HG03103 (cell line): ENCODE results near the gene ZHX3.
"Not testable (repeated sequence)": the region's sequence is repeated elsewhere in the genome, so short reads cannot be mapped to it uniquely, and the experiment has no call there.

Experiments
- ATAC-seq: cut with Tn5 transposase; IDR thresholded peaks from one replicate; pipeline ENCODE4 v1.9.1; 2021; ENCODE audit warnings: low read depth; ENCODE audit not compliant: unreplicated experiment

Gene ZHX3

DNA sequence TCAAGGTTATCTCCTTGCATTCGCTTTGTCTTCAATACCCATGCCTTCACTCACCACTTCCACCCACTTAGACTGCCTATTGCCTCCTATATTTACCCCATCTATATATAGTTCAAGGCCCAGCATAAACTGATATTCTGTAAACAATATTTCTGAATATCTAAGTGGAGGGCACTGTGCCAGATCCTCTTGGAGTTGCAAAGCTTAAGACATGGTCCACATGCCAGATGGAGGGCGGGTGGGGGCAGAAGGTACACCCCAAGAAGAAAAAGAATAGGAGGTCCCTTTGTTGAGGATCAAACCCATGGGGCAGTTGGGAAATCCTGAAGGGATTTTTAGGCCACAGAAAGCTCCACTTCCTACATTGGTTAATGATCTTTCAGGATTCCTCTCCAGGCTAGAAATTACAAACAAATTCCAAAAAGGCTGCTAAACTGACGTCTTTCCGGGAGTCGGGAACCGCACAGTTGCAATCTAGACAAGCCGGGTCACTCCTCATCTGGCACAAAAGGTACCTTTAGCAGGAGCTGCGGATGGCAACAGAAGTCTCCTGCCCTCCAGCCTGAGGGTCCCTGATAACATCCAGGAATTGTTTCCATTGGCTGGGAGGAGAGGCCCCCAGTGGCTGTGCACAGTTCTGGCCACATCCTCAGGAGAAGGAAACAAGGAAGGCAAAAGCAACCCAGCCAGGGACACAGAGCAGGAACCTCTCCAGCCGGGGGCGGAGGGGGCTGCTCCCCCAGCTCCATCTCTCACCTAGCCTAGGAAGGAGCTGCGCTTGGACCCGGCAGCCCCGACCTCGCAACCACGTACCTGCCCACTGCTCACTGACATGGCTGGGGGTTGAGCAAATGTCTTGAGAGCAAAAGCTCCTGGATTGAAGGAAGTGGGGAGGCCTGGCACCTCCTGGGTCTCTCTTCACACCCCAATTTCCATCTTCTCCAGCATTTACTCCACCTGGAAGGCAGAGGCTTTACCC, 17.2 kb upstream of the ZHX3 start:
- no peak for ATAC-seq

GRCh38 chr20:41334036-41334435, 16.5 kb upstream of the ZHX3 start:
- no peak for ATAC-seq

DNA sequence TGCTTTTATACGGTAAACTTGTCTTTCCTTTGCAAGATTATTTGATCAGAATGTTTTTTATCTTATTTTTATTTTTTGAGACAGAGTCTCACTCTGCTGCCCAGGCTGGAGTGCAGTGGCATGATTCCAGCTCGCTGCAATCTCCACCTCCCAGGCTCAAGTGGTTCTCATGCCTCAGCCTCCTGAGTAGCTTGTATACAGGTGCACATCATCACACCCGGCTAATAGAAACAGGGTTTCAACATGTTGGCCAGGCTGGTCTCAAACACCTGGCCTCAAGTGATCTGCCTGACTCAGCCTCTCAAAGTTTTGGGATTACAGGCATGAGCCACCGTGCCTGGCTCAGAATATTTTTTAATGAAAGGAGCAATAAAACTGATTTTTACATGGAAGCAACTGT, 14.2 kb upstream of the ZHX3 start:
- ATAC-seq: no peak

GRCh38 chr20:41330941-41331340, 13.4 kb upstream of the ZHX3 start:
- no peak for ATAC-seq

DNA sequence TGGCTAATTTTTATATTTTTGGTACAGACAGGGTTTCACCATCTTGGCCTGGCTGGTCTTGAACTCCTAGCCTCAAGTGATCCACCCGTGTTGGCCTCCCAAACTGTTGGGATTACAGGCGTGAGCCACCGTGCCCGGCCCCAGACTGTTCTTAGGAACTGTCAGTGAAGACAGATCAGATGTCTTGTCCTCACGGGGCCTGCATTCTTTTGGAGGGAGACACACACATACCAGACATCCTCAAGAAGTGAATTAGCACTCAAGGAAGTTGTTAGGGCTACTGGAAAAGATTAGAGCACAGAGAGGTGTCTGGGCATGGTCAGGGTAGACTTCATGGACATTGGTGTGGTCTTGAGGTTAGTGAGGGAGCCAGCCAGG, 12.8 kb upstream of the ZHX3 start:
- ATAC-seq: no peak

DNA sequence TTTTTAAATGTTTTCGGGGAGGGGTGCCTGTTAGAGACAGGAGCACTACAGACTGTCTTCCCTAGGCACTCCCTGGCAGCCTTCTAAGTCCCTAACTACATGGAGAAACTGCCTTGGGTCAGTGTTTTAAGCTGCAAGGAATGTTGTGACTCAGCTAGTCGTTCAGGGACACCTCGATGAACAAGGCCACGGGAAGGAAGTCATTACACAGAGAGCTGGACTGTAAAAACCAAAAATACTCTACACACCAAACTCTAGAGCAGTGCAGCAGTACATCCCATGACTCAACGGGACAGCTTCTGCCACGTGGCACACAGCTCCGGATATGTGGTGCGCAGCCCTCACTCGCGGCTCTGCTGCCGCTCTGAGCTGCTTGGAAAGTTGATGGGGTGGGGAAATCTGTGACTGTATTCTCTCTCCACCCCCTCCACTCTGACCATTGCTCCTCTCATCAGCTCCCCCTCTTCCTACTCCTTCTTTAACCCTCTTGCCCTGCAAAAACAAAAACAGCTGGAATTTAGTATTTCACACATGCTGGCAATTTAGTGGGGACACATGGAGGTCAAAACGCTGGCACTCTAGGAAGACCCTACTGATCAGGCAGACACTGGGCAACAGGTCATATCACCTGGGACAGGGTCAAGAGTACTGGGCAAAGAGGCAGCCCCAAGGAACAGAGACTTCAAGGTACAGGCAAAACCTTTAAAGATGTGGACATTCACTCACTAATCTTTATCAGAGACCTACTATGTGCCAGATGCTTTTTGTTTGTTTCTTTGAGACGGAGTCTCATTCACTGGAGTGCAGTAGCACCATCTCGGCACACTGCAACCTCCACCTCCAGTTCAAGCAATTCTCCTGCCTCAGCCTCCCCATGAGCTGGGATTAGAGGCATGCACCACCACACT, 12.2 kb upstream of the ZHX3 start:
- peak; percentile 82 for ATAC-seq

- no peak for ATAC-seq
These were observed 9.6 kb upstream of the ZHX3 start for GRCh38 chr20:41327178-41327577.

DNA sequence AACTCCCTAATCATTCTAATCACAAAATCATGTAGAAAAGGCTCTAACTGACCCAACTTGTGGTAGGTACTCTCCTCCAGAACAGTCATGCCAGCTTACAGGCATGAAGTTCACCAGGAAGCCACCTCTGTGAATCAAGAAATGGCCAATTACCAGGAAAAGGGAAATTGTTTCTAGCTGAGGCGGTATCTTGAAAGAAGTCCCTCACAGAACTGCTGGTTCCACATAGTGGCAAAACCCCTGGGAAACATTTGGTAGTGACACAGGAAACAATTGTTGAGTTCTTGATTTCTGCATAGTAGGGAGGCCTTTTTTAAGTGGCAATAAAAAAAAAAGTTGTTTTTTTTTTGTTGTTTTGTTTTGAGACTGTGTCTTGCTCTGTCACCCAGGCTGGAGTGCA, 3.4 kb upstream of the ZHX3 start:
- no peak for ATAC-seq

- ATAC-seq: no peak
These were observed 2.9 kb upstream of the ZHX3 start for GRCh38 chr20:41320441-41320840.

- ATAC-seq: no peak
These were observed 729 bp upstream of the ZHX3 start for GRCh38 chr20:41318271-41318649.

DNA sequence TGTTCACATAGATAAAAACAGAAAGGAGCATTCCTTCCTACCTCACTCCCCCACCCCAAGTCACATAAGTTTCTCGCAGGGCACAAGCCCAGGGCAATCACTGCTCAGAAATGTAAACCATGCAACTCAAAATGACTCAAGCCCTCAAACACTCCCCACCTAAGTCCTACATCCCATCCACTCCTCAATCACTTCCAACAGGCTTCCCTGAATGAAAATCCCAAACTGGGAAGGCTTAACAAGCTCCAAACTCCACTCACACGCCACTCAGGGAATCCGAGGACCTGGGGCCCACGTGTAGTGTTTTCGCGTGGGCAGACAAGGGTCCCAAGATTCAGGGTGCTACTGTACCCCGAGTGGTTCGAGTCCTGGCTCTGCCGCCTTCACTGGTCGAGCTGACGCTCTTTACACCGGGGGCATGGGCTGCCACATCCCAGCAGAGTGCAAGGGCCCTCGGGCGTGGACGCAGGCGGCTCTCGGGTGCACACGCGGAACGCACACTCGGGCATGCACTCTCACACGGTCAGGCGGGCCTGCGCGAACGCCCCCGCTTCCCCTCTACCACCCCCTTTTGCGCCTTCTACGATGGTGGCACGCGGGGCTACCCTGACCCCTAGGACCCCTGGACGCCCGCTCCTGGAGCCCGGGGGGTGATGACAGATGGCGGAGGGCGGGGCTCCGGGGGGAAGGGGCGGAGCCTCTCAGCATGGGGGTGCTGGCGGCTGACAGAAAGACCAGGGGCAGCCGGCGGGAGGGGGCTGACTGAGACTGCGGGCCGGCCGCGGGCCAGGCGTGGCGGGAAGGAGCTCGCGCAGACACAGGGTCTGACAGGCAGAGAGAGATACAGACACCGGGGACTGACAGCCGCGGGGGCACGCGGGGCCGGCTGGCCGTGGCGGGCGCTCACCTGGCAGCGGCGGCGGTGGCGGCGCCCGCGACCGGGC, 657 bp downstream of the ZHX3 start:
- ATAC-seq: peak; percentile 42

DNA sequence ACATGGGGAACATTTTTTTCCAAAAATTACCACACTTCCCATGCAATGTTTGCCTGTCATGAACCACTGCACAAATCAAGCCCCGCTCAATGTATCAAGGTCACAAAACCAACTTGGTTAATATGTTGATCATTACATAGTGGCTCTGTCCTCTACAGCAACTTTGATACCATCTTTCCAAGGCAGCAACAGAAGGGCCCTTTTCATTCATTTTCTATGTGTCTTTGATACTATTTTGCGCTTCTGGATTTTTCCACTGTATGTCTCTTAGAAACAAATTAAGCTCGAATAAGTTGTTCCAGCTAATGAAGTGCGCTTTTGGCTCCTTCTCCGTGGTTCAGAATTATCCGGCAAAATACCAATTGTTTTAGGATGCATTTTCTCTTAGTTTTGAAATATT, 1.5 kb downstream of the ZHX3 start:
- no peak for ATAC-seq

GRCh38 chr20:41314386-41314785, 3.1 kb downstream of the ZHX3 start:
- no peak for ATAC-seq

- ATAC-seq: not testable (repeated sequence)
These were observed 5.5 kb downstream of the ZHX3 start for GRCh38 chr20:41312009-41312408.

DNA sequence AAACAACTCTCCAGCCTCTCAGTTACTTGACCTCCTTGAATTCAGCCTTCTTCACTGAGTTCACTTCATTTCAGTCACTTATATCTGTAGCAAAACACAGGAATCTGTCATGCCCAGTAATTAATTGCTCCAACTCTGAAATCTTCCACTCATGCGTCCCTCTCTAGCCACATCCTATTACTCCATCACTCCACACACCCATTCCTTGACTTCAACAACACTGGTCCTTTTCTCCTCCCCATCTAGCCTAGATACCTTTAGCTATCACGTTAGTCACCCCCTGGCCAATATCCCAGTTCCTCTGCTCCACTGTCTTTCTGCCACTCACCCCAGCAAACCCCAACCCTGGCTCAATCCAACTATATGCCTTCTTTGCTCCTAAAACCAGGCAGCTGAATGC, 7.7 kb downstream of the ZHX3 start:
- no peak for ATAC-seq

GRCh38 chr20:41308726-41309413, 8.7 kb downstream of the ZHX3 start:
- no peak for ATAC-seq

DNA sequence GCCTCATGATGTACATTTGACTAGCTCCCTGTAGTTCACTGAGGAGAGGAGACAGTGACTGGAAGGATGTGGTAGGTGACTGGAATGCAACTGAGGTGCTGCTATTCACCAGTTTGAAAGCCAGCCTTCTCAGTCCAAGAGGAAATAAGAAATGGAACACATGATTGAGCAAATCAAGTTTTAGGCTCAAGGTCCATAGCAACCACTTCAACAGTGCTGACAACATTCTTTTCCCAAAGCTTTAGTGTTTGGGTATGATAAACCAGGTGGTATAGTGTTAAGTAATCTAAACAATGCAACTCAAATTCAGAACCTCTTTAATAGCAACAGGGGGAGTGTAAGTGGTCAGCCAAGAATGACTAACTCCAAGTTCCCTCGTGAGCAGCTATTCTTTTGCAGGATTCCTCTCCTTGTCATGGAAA, 9.2 kb downstream of the ZHX3 start:
- no peak for ATAC-seq

DNA sequence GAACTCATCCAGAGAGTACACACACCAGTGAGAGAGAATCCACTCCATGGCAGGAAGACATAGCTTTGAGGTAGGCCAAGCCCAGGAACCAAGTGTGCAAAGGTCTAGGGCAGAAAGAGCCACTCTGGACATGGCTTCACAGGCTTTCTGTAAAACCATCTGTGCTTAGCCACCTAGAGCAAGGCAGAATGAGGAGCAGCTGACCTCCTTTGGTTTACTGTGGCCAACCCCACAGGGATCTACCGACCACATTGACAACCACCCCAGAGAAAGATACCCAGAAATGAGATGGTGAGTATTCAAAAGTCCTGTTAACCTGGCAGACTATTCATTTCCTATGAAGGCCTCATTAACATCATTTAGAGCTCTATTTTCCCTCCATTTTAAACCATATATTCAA, 10.5 kb downstream of the ZHX3 start:
- ATAC-seq: no peak

GRCh38 chr20:41306061-41306727, 11.3 kb downstream of the ZHX3 start:
- ATAC-seq: peak; percentile 81
